Vagina (tissue), 2 donors: ENCODE data around the gene AFAP1.

Source experiments
- POLR2A ChIP-seq, 2 donors: fragments of 450-650 bp; IDR thresholded peaks; one replicate each; pipeline ENCODE4 v1.6.1; 2017; ENCODE audit warnings: antibody characterized with exemption in 2 of 2, mild to moderate bottlenecking in 2 of 2, moderate library complexity in 2 of 2
- POLR2AphosphoS5 ChIP-seq, 2 donors: sonication (generic); formaldehyde crosslinking; IDR thresholded peaks; one replicate each; pipeline ENCODE4 v1.9.0; 2017; ENCODE audit warnings: antibody characterized with exemption in 2 of 2, mild to moderate bottlenecking in 2 of 2, low read depth in 1 of 2; ENCODE audit not compliant: insufficient read depth in 1 of 2
- TF ChIP-seq, protein P1 (sequence below), 3 experiments: fragments of 450-650 bp in 2 of 3; fragments of 200-600 bp in 1 of 3; sonication (generic) in 1 of 3; IDR thresholded peaks; one replicate each; pipeline ENCODE4 v1.5.1; 2017 to 2019; ENCODE audit warnings: antibody characterized with exemption in 3 of 3, mild to moderate bottlenecking in 2 of 3, moderate library complexity in 2 of 3

DNA sequence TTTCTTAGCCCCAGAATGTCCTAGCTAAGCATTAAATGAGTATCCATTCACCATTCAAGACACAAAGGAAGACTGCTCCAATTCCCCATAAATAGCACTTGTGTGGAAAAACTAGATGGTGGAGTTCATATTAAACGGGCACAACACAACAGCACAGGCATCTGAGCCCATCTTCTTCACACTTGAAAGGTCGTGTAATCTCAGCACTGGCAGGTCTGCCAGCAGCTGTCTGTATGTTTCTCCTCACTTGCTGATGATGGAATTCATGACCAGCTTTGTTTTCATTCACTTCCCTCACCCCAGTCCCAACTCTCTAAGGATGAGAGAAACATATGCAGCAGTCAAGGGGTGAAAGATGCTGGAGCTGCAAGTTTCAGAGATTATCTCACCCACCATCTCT, 148.7 kb downstream of the AFAP1 start:
- TF ChIP-seq, protein P1, sequence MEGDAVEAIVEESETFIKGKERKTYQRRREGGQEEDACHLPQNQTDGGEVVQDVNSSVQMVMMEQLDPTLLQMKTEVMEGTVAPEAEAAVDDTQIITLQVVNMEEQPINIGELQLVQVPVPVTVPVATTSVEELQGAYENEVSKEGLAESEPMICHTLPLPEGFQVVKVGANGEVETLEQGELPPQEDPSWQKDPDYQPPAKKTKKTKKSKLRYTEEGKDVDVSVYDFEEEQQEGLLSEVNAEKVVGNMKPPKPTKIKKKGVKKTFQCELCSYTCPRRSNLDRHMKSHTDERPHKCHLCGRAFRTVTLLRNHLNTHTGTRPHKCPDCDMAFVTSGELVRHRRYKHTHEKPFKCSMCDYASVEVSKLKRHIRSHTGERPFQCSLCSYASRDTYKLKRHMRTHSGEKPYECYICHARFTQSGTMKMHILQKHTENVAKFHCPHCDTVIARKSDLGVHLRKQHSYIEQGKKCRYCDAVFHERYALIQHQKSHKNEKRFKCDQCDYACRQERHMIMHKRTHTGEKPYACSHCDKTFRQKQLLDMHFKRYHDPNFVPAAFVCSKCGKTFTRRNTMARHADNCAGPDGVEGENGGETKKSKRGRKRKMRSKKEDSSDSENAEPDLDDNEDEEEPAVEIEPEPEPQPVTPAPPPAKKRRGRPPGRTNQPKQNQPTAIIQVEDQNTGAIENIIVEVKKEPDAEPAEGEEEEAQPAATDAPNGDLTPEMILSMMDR (IDR thresholded peaks at IDR 0.05) = no peak
- TF ChIP-seq POLR2A (IDR thresholded peaks at IDR 0.05) (no peak), POLR2AphosphoS5 (IDR thresholded peaks at IDR 0.05; ENCODE audit: insufficient read depth in 1 of 2, low read depth in 1 of 2) (no peak)
